Renal cortical epithelial cell (primary cell): ENCODE measurements around the gene KRTAP12-4. TPM values are rescaled to one million over a fixed set of nuclear protein-coding genes. Genes with fewer than 3 reads are reported as not detected.
"Not testable (repeated sequence)": the region's sequence is repeated elsewhere in the genome, so short reads cannot be mapped to it uniquely, and the experiment has no call there.

ENCODE experiments used
- DNase-seq: peaks from one replicate; pipeline ENCODE4 v3.0.0-alpha.2; 2011; ENCODE audit warnings: low read depth
- total RNA-seq: library from RNA; depleted of rRNA; stranded (reverse); fragments of >200 nt; gene quantifications from 2 replicates; pipeline ENCODE4 v1.2.3, GENCODE V29; 2014

Gene KRTAP12-4
- total RNA-seq, 1 donor from 2014 or later = not detected

DNA sequence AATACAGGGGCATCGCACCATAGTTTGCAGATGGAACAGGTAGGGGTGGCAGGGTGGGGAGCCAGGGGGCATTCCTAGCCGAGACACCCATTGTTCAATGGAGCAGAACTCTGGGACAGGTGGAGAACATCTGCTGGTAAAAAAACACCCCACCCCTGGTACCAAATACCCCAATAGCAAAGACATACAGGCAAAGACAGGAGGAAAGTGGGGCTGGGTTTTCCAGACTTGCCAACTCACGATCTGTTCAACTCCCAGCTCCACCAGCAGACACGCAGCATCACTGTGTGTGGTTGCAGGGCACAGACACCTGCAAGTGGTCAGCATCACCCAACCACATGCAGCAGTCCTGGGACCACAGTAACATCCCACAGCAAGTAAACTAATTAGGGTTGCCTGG lies 42.9 kb downstream of the KRTAP12-4 start:
- no peak for DNase-seq

- DNase-seq = not testable (repeated sequence)
Measured at GRCh38 chr21:44610157-44610843, 44.2 kb downstream of the KRTAP12-4 start.

DNA sequence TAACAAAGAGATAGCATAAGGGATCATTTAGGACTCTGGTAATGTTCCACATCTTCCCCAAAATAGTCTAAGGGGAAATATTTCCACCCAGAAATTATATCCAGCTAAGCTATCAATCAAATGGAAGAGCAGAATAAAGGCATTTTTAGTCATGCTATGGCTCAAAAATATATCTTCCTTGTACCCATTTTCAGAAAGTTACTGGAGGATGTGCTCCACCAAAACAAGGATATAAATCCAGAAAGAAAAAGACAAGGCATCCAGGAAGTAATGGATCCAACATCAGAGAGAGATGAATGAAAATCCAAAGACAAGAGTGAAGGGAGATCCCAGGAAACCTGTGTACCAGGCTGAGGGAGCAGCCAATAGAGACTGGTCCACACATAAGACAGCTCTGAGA lies 45.3 kb downstream of the KRTAP12-4 start:
- DNase-seq = no peak

- DNase-seq = no peak
Measured at GRCh38 chr21:44606495-44606894, 48.0 kb downstream of the KRTAP12-4 start.

Other genes with a start within 250 kb of the KRTAP12-4 start
- gene LRRC3, start 199.1 kb downstream of the KRTAP12-4 start, total RNA-seq = 0.52 and 3.1 TPM in 2 replicates
- gene KRTAP10-1, start 114.5 kb downstream of the KRTAP12-4 start, total RNA-seq = not detected in 2 replicates
- gene KRTAP10-2, start 103.2 kb downstream of the KRTAP12-4 start, total RNA-seq = not detected in 2 replicates
- gene KRTAP10-3, start 95.9 kb downstream of the KRTAP12-4 start, total RNA-seq = not detected in 2 replicates
- gene KRTAP10-4, start 80.9 kb downstream of the KRTAP12-4 start, total RNA-seq = not detected in 2 replicates
- not detected in 2 replicates for gene KRTAP10-5, start 74.1 kb downstream of the KRTAP12-4 start, total RNA-seq
- gene KRTAP10-6, start 62.2 kb downstream of the KRTAP12-4 start, total RNA-seq = not detected in 2 replicates
- gene KRTAP10-7, start 54.1 kb downstream of the KRTAP12-4 start, total RNA-seq = not detected in 2 replicates
- gene KRTAP10-8, start 42.6 kb downstream of the KRTAP12-4 start, total RNA-seq = not detected in 2 replicates
- gene KRTAP10-9, start 27.6 kb downstream of the KRTAP12-4 start, total RNA-seq = not detected in 2 replicates
- not detected in 2 replicates for gene KRTAP10-10, start 17.3 kb downstream of the KRTAP12-4 start, total RNA-seq
- not detected in 2 replicates for gene KRTAP10-11, start 8.2 kb downstream of the KRTAP12-4 start, total RNA-seq
- not detected in 2 replicates for gene KRTAP12-3, start 3.3 kb upstream of the KRTAP12-4 start, total RNA-seq
- not detected in 2 replicates for gene KRTAP12-2, start 12.3 kb upstream of the KRTAP12-4 start, total RNA-seq
- not detected in 2 replicates for gene KRTAP12-1, start 27.5 kb upstream of the KRTAP12-4 start, total RNA-seq
- not detected in 2 replicates for gene KRTAP10-12, start 42.5 kb upstream of the KRTAP12-4 start, total RNA-seq
- not detected in 2 replicates for gene TSPEAR, start 56.9 kb upstream of the KRTAP12-4 start, total RNA-seq
- gene UBE2G2, start 147.2 kb upstream of the KRTAP12-4 start, total RNA-seq = 45.3 and 87.8 TPM in 2 replicates
- 72.8 and 74.5 TPM in 2 replicates for gene SUMO3, start 163.4 kb upstream of the KRTAP12-4 start, total RNA-seq
- gene PTTG1IP, start 219.0 kb upstream of the KRTAP12-4 start, total RNA-seq = 617 and 707 TPM in 2 replicates